IMR-90 (cell line): Measurements from ENCODE around the gene KRT8. TPM values are rescaled to one million over a fixed set of nuclear protein-coding genes. Genes with fewer than 3 reads are reported as not detected.

Experiments
- ATAC-seq: fragments of 200-7000 bp; cut with Tn5 transposase; 2 replicates; pipeline ENCODE4 v1.9.1; 2020; ENCODE audit warnings: low read depth, mild to moderate bottlenecking, moderate library complexity
- BruUV-seq: library from RNA; stranded (reverse); fragments of 400-500 nt; replicated peaks from 2 replicates; lab custom pipeline; 2021; lab: Mats Ljungman, UMichigan
- CTCF ChIA-PET: fragments of 300-600 bp; formaldehyde crosslinking; extraction: SDS; loops from one replicate; lab custom pipeline; 2021; ENCODE audit warnings: antibody characterized with exemption; lab: Yijun Ruan, JAX
- POLR2A ChIA-PET: fragments of 300-600 bp; sonication (Branson Sonifier 250); formaldehyde crosslinking; loops from one replicate; lab custom pipeline; 2022; ENCODE audit warnings: antibody characterized with exemption; ENCODE audit not compliant: unreplicated experiment; lab: Charles Lee
- DNase-seq: peaks from one replicate; pipeline ENCODE4 v3.0.0; 2013
- H2AFZ ChIP-seq: replicated peaks from 2 replicates; pipeline ENCODE3; 2013; ENCODE audit warnings: low read length, mild to moderate bottlenecking; ENCODE audit not compliant: poor library complexity
- H2AK5ac ChIP-seq: 2 replicates; pipeline ENCODE4 v1.6.1; 2013; ENCODE audit warnings: low read depth, low read length, inconsistent platforms
- H2AK9ac ChIP-seq: replicated peaks from 2 replicates; pipeline ENCODE3; 2013; ENCODE audit warnings: mild to moderate bottlenecking, low read depth, low read length, moderate library complexity; ENCODE audit not compliant: poor library complexity
- H2BK120ac ChIP-seq: 2 replicates; pipeline ENCODE4 v1.6.1; 2013; ENCODE audit warnings: low read depth, low read length, inconsistent platforms
- H2BK15ac ChIP-seq: 3 replicates; pipeline ENCODE4 v1.6.1; 2013; ENCODE audit warnings: low read depth, low read length, inconsistent platforms
- H2BK20ac ChIP-seq: 2 replicates; pipeline ENCODE4 v1.6.1; 2013; ENCODE audit warnings: low read depth, mild to moderate bottlenecking, inconsistent platforms, low read length, moderate library complexity
- H2BK5ac ChIP-seq: 2 replicates; pipeline ENCODE4 v1.6.1; 2013; ENCODE audit warnings: mild to moderate bottlenecking, low read depth, low read length, inconsistent platforms; ENCODE audit not compliant: poor library complexity, severe bottlenecking
- H3K14ac ChIP-seq: replicated peaks from 2 replicates; pipeline ENCODE4 v1.6.1; 2013; ENCODE audit warnings: low read depth, low read length, inconsistent platforms
- H3K18ac ChIP-seq: 2 replicates; pipeline ENCODE4 v1.6.1; 2013; ENCODE audit warnings: low read depth, low read length, control low read depth
- H3K23ac ChIP-seq: 2 replicates; pipeline ENCODE4 v1.6.1; 2013; ENCODE audit warnings: low read depth, low read length, inconsistent platforms
- H3K27ac ChIP-seq: 2 replicates; pipeline ENCODE4 v1.5.1; 2013; ENCODE audit warnings: mild to moderate bottlenecking, control low read depth, low read length; ENCODE audit not compliant: insufficient read depth
- H3K27me3 ChIP-seq: 2 replicates; pipeline ENCODE4 v1.6.1; 2013; ENCODE audit warnings: low read length; ENCODE audit not compliant: control insufficient read depth, insufficient read depth
- H3K36me3 ChIP-seq: 2 replicates; pipeline ENCODE4 v1.6.1; 2013; ENCODE audit warnings: low read length, mixed read lengths; ENCODE audit not compliant: control insufficient read depth, insufficient read depth
- H3K4ac ChIP-seq: 2 replicates; pipeline ENCODE4 v1.6.1; 2013; ENCODE audit warnings: low read depth, low read length, inconsistent platforms
- H3K4me1 ChIP-seq: 2 replicates; pipeline ENCODE4 v1.6.1; 2013; ENCODE audit warnings: low read length, mixed read lengths; ENCODE audit not compliant: control insufficient read depth, insufficient read depth
- H3K4me2 ChIP-seq: 2 replicates; pipeline ENCODE4 v1.6.1; 2013; ENCODE audit warnings: low read depth, mild to moderate bottlenecking, control low read depth, low read length, moderate library complexity
- H3K4me3 ChIP-seq: 2 replicates; pipeline ENCODE4 v1.5.1; 2013; ENCODE audit warnings: low read depth, mild to moderate bottlenecking, control low read depth, low read length, moderate library complexity; ENCODE audit not compliant: insufficient read depth
- H3K56ac ChIP-seq: 2 replicates; pipeline ENCODE4 v1.6.1; 2013; ENCODE audit warnings: low read length, inconsistent platforms; ENCODE audit not compliant: insufficient read depth; ENCODE audit errors: extremely low read depth
- H3K79me1 ChIP-seq, 2 experiments: 2 replicates each; pipeline ENCODE4 v1.6.1; 2013; ENCODE audit warnings: low read length in 2 of 2, inconsistent platforms in 1 of 2, low read depth in 1 of 2
- H3K9ac ChIP-seq: 2 replicates; pipeline ENCODE4 v1.6.1; 2013; ENCODE audit warnings: low read depth, low read length, control low read depth
- H3K9me1 ChIP-seq: 2 replicates; pipeline ENCODE4 v1.6.1; 2013; ENCODE audit warnings: low read length, inconsistent platforms; ENCODE audit not compliant: insufficient read depth
- H3K9me3 ChIP-seq: 2 replicates; pipeline ENCODE4 v1.6.1; 2013; ENCODE audit warnings: low read length; ENCODE audit not compliant: control insufficient read depth, insufficient read depth
- H4K20me1 ChIP-seq: 2 replicates; pipeline ENCODE4 v1.6.1; 2013; ENCODE audit warnings: low read length, inconsistent platforms; ENCODE audit not compliant: insufficient read depth
- H4K5ac ChIP-seq: 2 replicates; pipeline ENCODE4 v1.6.1; 2013; ENCODE audit warnings: mild to moderate bottlenecking, low read depth, low read length, control low read depth
- H4K8ac ChIP-seq, 2 experiments: 2 replicates each; pipeline ENCODE4 v1.6.1; 2013; ENCODE audit warnings: low read depth in 2 of 2, low read length in 2 of 2, control low read depth in 1 of 2, inconsistent platforms in 1 of 2
- H4K91ac ChIP-seq: 2 replicates; pipeline ENCODE4 v1.6.1; 2013; ENCODE audit warnings: low read depth, low read length, inconsistent platforms; ENCODE audit not compliant: insufficient read depth
- ELK1 ChIP-seq: fragments of 150-350 bp; IDR thresholded peaks from 2 replicates; pipeline ENCODE4 v1.6.1; 2016; ENCODE audit warnings: low read depth, mild to moderate bottlenecking, low read length, moderate library complexity, borderline replicate concordance
- MAFK ChIP-seq: IDR thresholded peaks from 2 replicates; pipeline ENCODE4 v1.6.1; 2012; ENCODE audit warnings: low read depth, low read length, improper control_type of control experiment
- MXI1 ChIP-seq: IDR thresholded peaks from 2 replicates; pipeline ENCODE4 v1.6.1; 2012; ENCODE audit warnings: low read depth, mild to moderate bottlenecking, low read length, moderate library complexity, borderline replicate concordance
- POLR2A ChIP-seq: IDR thresholded peaks from 2 replicates; pipeline ENCODE4 v1.6.1; 2012; ENCODE audit warnings: mild to moderate bottlenecking, low read depth, low read length
- RAD21 ChIP-seq: IDR thresholded peaks from 2 replicates; pipeline ENCODE4 v1.6.1; 2012; ENCODE audit warnings: low read length, improper control_type of control experiment
- WGBS, 2 experiments: methylation state at CpG; one replicate each; pipeline versions ENCODE4 v1.1.5 to v1.1.7; 2013; ENCODE audit warnings: missing lambda C conversion rate in 2 of 2; ENCODE audit not compliant: insufficient read length in 1 of 2; ENCODE audit errors: extremely low coverage in 2 of 2; 5-methylcytosine and 5-hydroxymethylcytosine counted together
- dilution Hi-C: fragments of 300-500 bp; cut with HindIII; formaldehyde crosslinking; loops from one replicate; pipeline ENCODE4 v1.14.3; 2018; ENCODE audit warnings: low sequenced_read_pairs; ENCODE audit not compliant: unreplicated experiment
- in situ Hi-C: fragments of 300-500 bp; cut with MboI; formaldehyde crosslinking; loops from 3 replicates; pipeline ENCODE4 v1.14.3; 2019; ENCODE audit warnings: low sequenced_read_pairs, inconsistent platforms, mixed read lengths
- intact Hi-C: fragments of 100-400 bp; cut with micrococcal nuclease; formaldehyde crosslinking; loops from 2 replicates; pipeline ENCODE4 v1.10.0; 2022
- polyA plus RNA-seq, 3 experiments: library from polyadenylated mRNA; depleted of rRNA; stranded (reverse); fragments of >200 nt; gene quantifications; 2 replicates each; pipeline ENCODE4 v1.2.3, GENCODE V29; 2012; ENCODE audit warnings: low replicate concordance in 1 of 3
- total RNA-seq: library from RNA; depleted of rRNA; stranded (reverse); fragments of >200 nt; gene quantifications from 2 replicates; pipeline ENCODE4 v1.2.3, GENCODE V29; 2012
- TF ChIP-seq, protein P1 (sequence below): conservative IDR thresholded peaks from 2 replicates; pipeline ENCODE4 v1.5.1; 2012; ENCODE audit warnings: mild to moderate bottlenecking, low read depth, low read length, improper control_type of control experiment

Gene KRT8
- total and polyA plus RNA-seq, 2 of the 4 experiments (the other 2 are of a cell fraction): 10.9 to 39.3 TPM

- no CpG with 5 or more reads among the region's 2 CpGs for whole genome bisulfite sequencing, 2 experiments
- no peak overlapping the region for H4K8ac ChIP-seq
- DNase-seq (no peak), ATAC-seq (no peak)
- no peak overlapping the region for H3K4me3 ChIP-seq
- H3K9me1 ChIP-seq: peaks cover 3% of the 10 kb centered on the region
- H3K27me3 ChIP-seq: no peaks in the 10 kb centered on the region
- no peak overlapping the region for H3K9ac ChIP-seq
- BruUV-seq: no TSS peak
- no peak overlapping the region for H2AK9ac ChIP-seq
- H3K36me3 ChIP-seq: no peaks in the 10 kb centered on the region
- ChIA-PET POLR2A (no interaction called here), CTCF (interaction anchor here (0.9 to 1.1 kb wide), 2 partner anchors 24 to 72 kb away, joined by 4 read pairs; no protein-coding TSS in a partner anchor)
- H3K18ac ChIP-seq: no peak overlapping the region
- H2BK5ac ChIP-seq: no peak overlapping the region
- H3K27ac ChIP-seq: no peak overlapping the region
- no peak overlapping the region for H2AK5ac ChIP-seq
- no peaks in the 10 kb centered on the region for H4K20me1 ChIP-seq
- peaks cover 8% of the 10 kb centered on the region for H3K4me1 ChIP-seq
- dilution Hi-C loops (no loop called here), intact Hi-C loops (no loop called here), in situ Hi-C loops (no loop called here)
- no peak overlapping the region for H3K23ac ChIP-seq
- no peaks in the 10 kb centered on the region; a peak in 1 of 4 replicates for H3K79me1 ChIP-seq
- no peak for TF ChIP-seq MXI1
- no peak for TF ChIP-seq RAD21
- TF ChIP-seq, protein P1, sequence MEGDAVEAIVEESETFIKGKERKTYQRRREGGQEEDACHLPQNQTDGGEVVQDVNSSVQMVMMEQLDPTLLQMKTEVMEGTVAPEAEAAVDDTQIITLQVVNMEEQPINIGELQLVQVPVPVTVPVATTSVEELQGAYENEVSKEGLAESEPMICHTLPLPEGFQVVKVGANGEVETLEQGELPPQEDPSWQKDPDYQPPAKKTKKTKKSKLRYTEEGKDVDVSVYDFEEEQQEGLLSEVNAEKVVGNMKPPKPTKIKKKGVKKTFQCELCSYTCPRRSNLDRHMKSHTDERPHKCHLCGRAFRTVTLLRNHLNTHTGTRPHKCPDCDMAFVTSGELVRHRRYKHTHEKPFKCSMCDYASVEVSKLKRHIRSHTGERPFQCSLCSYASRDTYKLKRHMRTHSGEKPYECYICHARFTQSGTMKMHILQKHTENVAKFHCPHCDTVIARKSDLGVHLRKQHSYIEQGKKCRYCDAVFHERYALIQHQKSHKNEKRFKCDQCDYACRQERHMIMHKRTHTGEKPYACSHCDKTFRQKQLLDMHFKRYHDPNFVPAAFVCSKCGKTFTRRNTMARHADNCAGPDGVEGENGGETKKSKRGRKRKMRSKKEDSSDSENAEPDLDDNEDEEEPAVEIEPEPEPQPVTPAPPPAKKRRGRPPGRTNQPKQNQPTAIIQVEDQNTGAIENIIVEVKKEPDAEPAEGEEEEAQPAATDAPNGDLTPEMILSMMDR: no peak
- no peak for TF ChIP-seq ELK1
- no peak for TF ChIP-seq MAFK
- no peak for TF ChIP-seq POLR2A
- H3K14ac ChIP-seq: no peak overlapping the region
- H2BK15ac ChIP-seq: no peak overlapping the region
- H2BK20ac ChIP-seq: no peak overlapping the region
- no peak overlapping the region for H2BK120ac ChIP-seq
- H2AFZ ChIP-seq: no peak overlapping the region
- H3K4ac ChIP-seq: no peak overlapping the region
- no peak overlapping the region for H4K5ac ChIP-seq
- H3K4me2 ChIP-seq: no peak overlapping the region
- H3K9me3 ChIP-seq: no peaks in the 10 kb centered on the region
- no peak overlapping the region for H4K91ac ChIP-seq
- H3K56ac ChIP-seq: no peak overlapping the region
These were observed 4.5 kb upstream of the KRT8 start for GRCh38 chr12:52909331-52909730.
